Common myeloid progenitor, CD34-positive (primary cell): ENCODE measurements around the gene KLHL9. TPM values are rescaled to one million over a fixed set of nuclear protein-coding genes. Genes with fewer than 3 reads are reported as not detected.
"Not testable (repeated sequence)": the region's sequence is repeated elsewhere in the genome, so short reads cannot be mapped to it uniquely, and the experiment has no call there.

Experiments used
- CTCF ChIA-PET: fragments of 350-600 bp; sonication (Branson Sonifier 250); formaldehyde crosslinking; loops from one replicate; lab custom pipeline; 2021; ENCODE audit warnings: antibody characterized with exemption; lab: Charles Lee
- POLR2A ChIA-PET: fragments of 350-600 bp; sonication (Branson Sonifier 250); formaldehyde crosslinking; loops from one replicate; lab custom pipeline; 2021; ENCODE audit warnings: antibody characterized with exemption; lab: Charles Lee
- DNase-seq, 3 donors: peaks; one replicate each; pipeline versions ENCODE4 v3.0.0 to v3.0.0-alpha.2; 2013
- H3K27ac ChIP-seq, 2 experiments: 1 replicate in 1 of 2; 2 replicates in 1 of 2; pipeline ENCODE4 v1.7.0; 2013; ENCODE audit warnings: inconsistent platforms in 2 of 2, low read length in 2 of 2, mild to moderate bottlenecking in 2 of 2, low read depth in 1 of 2, moderate library complexity in 1 of 2; ENCODE audit not compliant: severe bottlenecking in 2 of 2, insufficient read depth in 1 of 2, poor library complexity in 1 of 2
- H3K27me3 ChIP-seq, 5 experiments: replicated peaks in 2 of 5; 1 replicate in 3 of 5; 2 replicates in 2 of 5; pipeline versions ENCODE4 v1.6.1 to v1.7.0; 2013; ENCODE audit warnings: low read length in 4 of 5, mild to moderate bottlenecking in 2 of 5, moderate library complexity in 2 of 5, inconsistent platforms in 1 of 5; ENCODE audit not compliant: insufficient read depth in 5 of 5, control insufficient read depth in 4 of 5
- H3K36me3 ChIP-seq, 4 experiments: 1 replicate in 2 of 4; 2 replicates in 2 of 4; pipeline versions ENCODE4 v1.6.1 to v1.7.0; 2013; ENCODE audit warnings: low read length in 3 of 4, control low read depth in 1 of 4, mild to moderate bottlenecking in 1 of 4; ENCODE audit not compliant: control insufficient read depth in 4 of 4, insufficient read depth in 4 of 4
- H3K4me1 ChIP-seq, 4 experiments: 1 replicate in 3 of 4; 2 replicates in 1 of 4; pipeline versions ENCODE4 v1.6.1 to v1.7.1; 2013; ENCODE audit warnings: low read length in 3 of 4, mild to moderate bottlenecking in 3 of 4, control low read depth in 1 of 4, inconsistent platforms in 1 of 4, moderate library complexity in 1 of 4; ENCODE audit not compliant: control insufficient read depth in 4 of 4, insufficient read depth in 4 of 4; ENCODE audit errors: control extremely low read depth in 1 of 4
- H3K4me3 ChIP-seq, 7 experiments: 1 replicate in 4 of 7; 2 replicates in 3 of 7; pipeline versions ENCODE4 v1.5.1 to v1.7.0; 2013; ENCODE audit warnings: mild to moderate bottlenecking in 7 of 7, low read length in 6 of 7, moderate library complexity in 6 of 7, inconsistent platforms in 2 of 7, low read depth in 2 of 7, control low read depth in 1 of 7; ENCODE audit not compliant: insufficient read depth in 4 of 7, control insufficient read depth in 1 of 7; ENCODE audit errors: extremely low read depth in 1 of 7
- H3K9me3 ChIP-seq, 5 experiments: 1 replicate in 4 of 5; 2 replicates in 1 of 5; pipeline versions ENCODE4 v1.6.1 to v1.7.1; 2013; ENCODE audit warnings: low read length in 4 of 5, mild to moderate bottlenecking in 2 of 5, inconsistent platforms in 1 of 5, low read depth in 1 of 5, moderate library complexity in 1 of 5; ENCODE audit not compliant: control insufficient read depth in 4 of 5, insufficient read depth in 2 of 5; ENCODE audit errors: control extremely low read depth in 1 of 5
- WGBS: methylation state at CpG from one replicate; pipeline ENCODE4 v1.1.5; 2013; ENCODE audit not compliant: insufficient coverage; 5-methylcytosine and 5-hydroxymethylcytosine counted together
- polyA plus RNA-seq: library from polyadenylated mRNA; unstranded; fragments of 120-200 nt; gene quantifications from one replicate; pipeline ENCODE4 v1.2.1, GENCODE V29; 2013

Gene KLHL9, protein sequence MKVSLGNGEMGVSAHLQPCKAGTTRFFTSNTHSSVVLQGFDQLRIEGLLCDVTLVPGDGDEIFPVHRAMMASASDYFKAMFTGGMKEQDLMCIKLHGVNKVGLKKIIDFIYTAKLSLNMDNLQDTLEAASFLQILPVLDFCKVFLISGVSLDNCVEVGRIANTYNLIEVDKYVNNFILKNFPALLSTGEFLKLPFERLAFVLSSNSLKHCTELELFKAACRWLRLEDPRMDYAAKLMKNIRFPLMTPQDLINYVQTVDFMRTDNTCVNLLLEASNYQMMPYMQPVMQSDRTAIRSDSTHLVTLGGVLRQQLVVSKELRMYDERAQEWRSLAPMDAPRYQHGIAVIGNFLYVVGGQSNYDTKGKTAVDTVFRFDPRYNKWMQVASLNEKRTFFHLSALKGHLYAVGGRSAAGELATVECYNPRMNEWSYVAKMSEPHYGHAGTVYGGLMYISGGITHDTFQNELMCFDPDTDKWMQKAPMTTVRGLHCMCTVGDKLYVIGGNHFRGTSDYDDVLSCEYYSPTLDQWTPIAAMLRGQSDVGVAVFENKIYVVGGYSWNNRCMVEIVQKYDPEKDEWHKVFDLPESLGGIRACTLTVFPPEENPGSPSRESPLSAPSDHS
- 17.7 TPM for polyA plus RNA-seq

- CTCF ChIA-PET, result interaction anchor here (0.6 to 3.0 kb wide), 12 partner anchors 9 to 120 kb away, joined by 3 to 17 read pairs (median 4); no protein-coding TSS in a partner anchor
- peaks cover 0 to 21% (median 4%) of the 10 kb centered on the region in 4 experiments for H3K36me3 ChIP-seq
- H3K9me3 ChIP-seq, result no peaks in the 10 kb centered on the region
- peak within 1 kb of the TSS; percentile 72 to 95 (median 89) for H3K4me3 ChIP-seq
- peaks cover 9 to 48% (median 21%) of the 10 kb centered on the region in 4 experiments for H3K4me1 ChIP-seq
- DNase-seq, result peak; percentile 92 to 95 (median 93)
- peak within 1 kb of the TSS; percentile 97 to 99 for H3K27ac ChIP-seq
- POLR2A ChIA-PET, result no interaction called here
- no peaks in the 10 kb centered on the region for H3K27me3 ChIP-seq
- under 1% methylated on average over 41 of the region's 55 CpGs for WGBS
These were observed at the start of gene KLHL9 for GRCh38 chr9:21334701-21335632. Gene KLHL9 (minus strand): TSS chr9:21335404. CDS start chr9:21334859, 545 bp downstream.

DNA sequence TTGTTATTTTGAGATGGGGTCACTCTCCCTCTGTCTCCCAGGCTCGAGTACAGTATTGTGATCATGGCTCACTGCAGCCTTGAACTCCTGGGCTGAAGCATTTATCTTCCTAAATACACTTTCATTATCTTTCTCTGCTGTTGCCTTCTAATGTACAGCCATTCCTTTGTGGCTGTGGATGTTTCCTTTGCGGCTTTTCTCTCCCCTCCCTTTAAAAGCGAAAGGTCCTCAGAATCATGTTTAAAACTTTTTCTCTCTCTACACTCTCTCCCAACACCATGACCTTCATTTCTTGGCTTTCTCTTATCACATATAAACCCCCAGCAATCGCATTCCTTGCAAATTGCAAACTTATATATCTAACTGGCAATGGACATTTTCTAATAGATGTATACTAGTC, 48.4 kb upstream of the KLHL9 start:
- ChIA-PET CTCF (no interaction called here), POLR2A (no interaction called here)
- 61% methylated on average over 3 of the region's 4 CpGs for WGBS
- DNase-seq, result peak in 1 of 3 donors; percentile 39
- H3K9me3 ChIP-seq, result no peaks in the 10 kb centered on the region
- no peaks in the 10 kb centered on the region for H3K27me3 ChIP-seq
- H3K27ac ChIP-seq, result no peak overlapping the region
- no peaks in the 10 kb centered on the region for H3K36me3 ChIP-seq
- peak overlapping the region in 1 of 7 experiments; percentile 0 for H3K4me3 ChIP-seq
- H3K4me1 ChIP-seq, result peaks cover 15 to 34% (median 23%) of the 10 kb centered on the region in 4 experiments

- CTCF ChIA-PET, result interaction anchor here (1.0 to 1.7 kb wide), 4 partner anchors 11 to 43 kb away, joined by 3 to 6 read pairs (median 4); no protein-coding TSS in a partner anchor
- peak overlapping the region in 6 of 7 experiments; percentile 5 to 73 (median 47) for H3K4me3 ChIP-seq
These were observed 46.5 kb upstream of the KLHL9 start for GRCh38 chr9:21381448-21382339.

DNA sequence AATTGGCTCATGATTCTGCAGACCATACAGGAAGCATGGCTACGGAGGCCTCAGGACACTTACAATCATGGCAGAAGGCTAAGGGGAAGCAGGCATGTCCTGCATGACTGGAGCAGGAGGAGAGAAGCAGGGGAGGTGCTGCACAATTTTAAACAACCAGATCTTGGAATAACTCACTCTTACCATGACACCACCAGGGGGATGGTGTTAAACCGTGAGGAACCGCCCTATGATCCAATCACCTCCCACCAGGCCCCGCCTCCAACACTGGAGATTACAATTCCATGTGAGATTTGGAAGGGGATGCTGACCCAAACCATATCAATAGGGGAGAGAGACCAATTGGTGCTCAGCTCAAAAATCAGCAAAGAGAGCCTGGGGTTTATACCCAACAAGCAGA, 36.3 kb upstream of the KLHL9 start:
- H3K4me3 ChIP-seq, H3K9me3 ChIP-seq, H3K27ac ChIP-seq, POLR2A ChIA-PET, DNase-seq, H3K4me1 ChIP-seq, H3K36me3 ChIP-seq, H3K27me3 ChIP-seq: not testable (repeated sequence)
- CTCF ChIA-PET, result interaction anchor here (0.6 to 2.0 kb wide), 3 partner anchors 10 to 21 kb away, joined by 3 to 5 read pairs (median 3); no protein-coding TSS in a partner anchor
- WGBS, result 86% methylated on average over 1 of the region's 4 CpGs

More at GRCh38 chr9:21381448-21382339, 46.5 kb upstream of the KLHL9 start:
- 64% methylated on average over 3 of the region's 5 CpGs for WGBS
- H3K4me1 ChIP-seq, result peaks cover 15 to 34% (median 23%) of the 10 kb centered on the region in 4 experiments
- no peaks in the 10 kb centered on the region for H3K9me3 ChIP-seq
- no peak overlapping the region for H3K27ac ChIP-seq
- peak; percentile 60 to 93 (median 90) for DNase-seq
- H3K36me3 ChIP-seq, result no peaks in the 10 kb centered on the region
- POLR2A ChIA-PET, result no interaction called here
- no peaks in the 10 kb centered on the region for H3K27me3 ChIP-seq

DNA sequence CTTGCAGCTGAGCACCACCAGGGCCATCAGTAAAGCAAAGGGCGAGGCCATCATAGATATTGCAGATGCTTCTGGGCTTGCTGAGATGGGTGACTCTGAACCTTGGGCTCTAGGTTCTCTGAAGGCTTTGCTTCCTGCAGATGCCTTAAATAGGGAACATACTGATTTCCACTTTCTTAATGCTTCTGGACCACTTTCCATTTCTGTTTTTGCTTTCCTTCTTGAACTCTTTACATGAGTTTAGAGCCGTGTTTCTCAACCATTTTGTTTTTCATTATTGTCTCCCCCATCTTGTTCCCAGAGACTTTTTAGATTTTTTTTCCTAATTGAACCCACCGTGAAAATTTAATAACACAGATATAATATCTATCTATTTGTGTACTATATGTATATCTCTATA, 32.8 kb upstream of the KLHL9 start, which contains the start of gene IFNA13:
IFNA13 (minus strand) TSS at position 101 of the 400 bp plus-strand sequence; CDS start at position 54, 47 bp downstream.
- CTCF ChIA-PET, result no interaction called here
- no CpG with 5 or more reads among the region's 3 CpGs for WGBS

GRCh38 chr9:21367169-21367568, 32.0 kb upstream of the KLHL9 start:
- H3K9me3 ChIP-seq, DNase-seq, H3K4me3 ChIP-seq, H3K36me3 ChIP-seq, CTCF ChIA-PET, H3K4me1 ChIP-seq, POLR2A ChIA-PET, H3K27ac ChIP-seq, H3K27me3 ChIP-seq: not testable (repeated sequence)
- WGBS, result no CpG with 5 or more reads among the region's 2 CpGs

More for the DNA sequence above, 32.8 kb upstream of the KLHL9 start, which contains the start of gene IFNA13:
- no peak within 1 kb of the TSS for H3K4me3 ChIP-seq
- H3K4me1 ChIP-seq, result peaks cover 0 to 10% (median 0%) of the 10 kb centered on the region in 4 experiments
- no peaks in the 10 kb centered on the region for H3K27me3 ChIP-seq
- no peaks in the 10 kb centered on the region for H3K36me3 ChIP-seq
- DNase-seq, result no peak
- POLR2A ChIA-PET, result no interaction called here
- no peak within 1 kb of the TSS for H3K27ac ChIP-seq
- no peaks in the 10 kb centered on the region for H3K9me3 ChIP-seq
